AG04450 (cell line): ENCODE measurements around the gene EXOSC6. TPM values are rescaled to one million over a fixed set of nuclear protein-coding genes. Genes with fewer than 3 reads are reported as not detected.
"Not testable (repeated sequence)": the region's sequence is repeated elsewhere in the genome, so short reads cannot be mapped to it uniquely, and the experiment has no call there.

ENCODE experiments used
- CTCF ChIA-PET: fragments of 300-600, 350-600 bp; formaldehyde crosslinking; extraction: SDS; loops from one replicate; lab custom pipeline; 2022; ENCODE audit warnings: antibody characterized with exemption, inconsistent platforms; lab: Charles Lee
- POLR2A ChIA-PET: fragments of 350-600 bp; formaldehyde crosslinking; extraction: SDS; loops from one replicate; lab custom pipeline; 2021; ENCODE audit warnings: antibody characterized with exemption, inconsistent platforms; lab: Yijun Ruan, JAX
- DNase-seq: peaks from one replicate; pipeline ENCODE4 v3.0.0-alpha.2; 2011; ENCODE audit warnings: low read depth, low spot score
- H3K27ac ChIP-seq: one replicate; pipeline ENCODE4 v1.5.1; 2012; ENCODE audit warnings: low read depth, low read length, control low read depth
- H3K27me3 ChIP-seq: one replicate; pipeline ENCODE4 v1.6.0; 2012; ENCODE audit warnings: low read length; ENCODE audit not compliant: control insufficient read depth, insufficient read depth
- H3K4me3 ChIP-seq: 2 replicates; pipeline ENCODE4 v1.5.1; 2011; ENCODE audit warnings: mild to moderate bottlenecking, low read depth, low read length, control low read depth
- H3K9me3 ChIP-seq: 2 replicates; pipeline ENCODE4 v1.5.1; 2012; ENCODE audit warnings: low read length; ENCODE audit not compliant: control insufficient read depth, insufficient read depth
- polyA plus RNA-seq: library from polyadenylated mRNA; depleted of rRNA; stranded (reverse); fragments of >200 nt; gene quantifications from 2 replicates; pipeline ENCODE4 v1.2.3, GENCODE V29; 2011

EXOSC6 gene
- polyA plus RNA-seq, 1 experiment, result 8.5 TPM

DNA sequence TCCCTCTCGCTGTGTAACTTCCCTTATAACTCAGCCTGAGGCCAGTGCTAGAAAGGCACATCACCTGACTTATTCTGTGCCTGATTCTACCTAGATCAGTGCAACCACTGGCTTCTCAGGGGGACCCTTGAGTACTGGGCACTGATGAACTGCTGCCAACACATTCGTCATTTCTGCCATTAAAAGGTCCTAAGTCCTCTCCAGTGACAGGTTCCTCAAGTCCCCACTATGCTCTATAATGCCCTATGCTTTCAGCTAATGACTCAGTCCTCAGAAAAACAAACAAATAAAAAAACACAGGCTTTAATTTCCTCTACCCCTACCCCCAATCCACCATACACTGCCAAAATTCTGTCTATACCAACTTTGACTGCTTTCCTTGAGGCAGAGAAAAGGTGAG is 28.5 kb downstream of the EXOSC6 start:
- H3K9me3 ChIP-seq, DNase-seq, H3K4me3 ChIP-seq, H3K27ac ChIP-seq, H3K27me3 ChIP-seq, POLR2A ChIA-PET, CTCF ChIA-PET: not testable (repeated sequence)

DNA sequence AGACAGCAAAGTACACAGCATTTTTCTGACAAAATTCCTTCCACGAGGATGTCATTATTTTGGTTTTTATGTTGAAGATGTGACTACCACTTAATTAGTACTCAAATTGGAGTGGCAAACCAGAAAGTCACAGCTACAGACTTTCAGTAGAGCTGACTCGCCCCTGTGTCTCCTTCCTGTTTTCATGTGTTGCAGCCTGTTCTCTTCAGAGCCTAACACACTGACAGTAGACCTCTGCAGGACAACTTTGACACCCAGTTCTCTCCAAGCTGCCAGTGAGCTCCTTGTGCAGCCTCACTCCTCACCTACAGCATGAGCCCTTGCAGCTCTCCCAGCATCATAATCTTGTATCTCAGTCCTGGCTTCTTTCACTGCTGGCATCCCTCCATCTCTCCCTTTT is 29.2 kb downstream of the EXOSC6 start:
- H3K27me3 ChIP-seq, H3K4me3 ChIP-seq, H3K27ac ChIP-seq, H3K9me3 ChIP-seq, CTCF ChIA-PET, POLR2A ChIA-PET, DNase-seq: not testable (repeated sequence)

GRCh38 chr16:70218586-70218985 is 33.2 kb downstream of the EXOSC6 start:
- POLR2A ChIA-PET, H3K4me3 ChIP-seq, H3K27me3 ChIP-seq, H3K9me3 ChIP-seq, H3K27ac ChIP-seq, DNase-seq: not testable (repeated sequence)
- CTCF ChIA-PET, result interaction anchor here (0.7 kb wide), 1 partner anchor 113 kb away, joined by 4 read pairs; no protein-coding TSS in a partner anchor

DNA sequence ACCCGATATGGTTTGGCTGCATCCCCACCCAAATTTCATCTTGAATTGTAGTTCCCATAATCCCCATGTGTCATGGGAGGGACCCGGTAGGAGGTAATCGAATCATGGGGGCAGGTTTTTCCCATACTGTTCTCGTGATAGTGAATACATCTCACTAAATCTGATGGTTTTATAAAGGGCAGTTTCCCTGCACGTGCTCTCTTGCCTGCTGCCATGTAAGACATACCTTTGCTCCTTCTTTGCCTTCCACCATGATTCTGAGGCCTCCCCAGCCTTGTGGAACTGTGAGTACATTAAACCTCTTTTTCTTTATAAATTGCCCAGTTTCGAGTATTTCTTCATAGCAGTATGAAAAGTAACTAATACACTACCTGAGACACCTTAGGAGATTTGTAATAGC is 45.4 kb downstream of the EXOSC6 start:
- DNase-seq, CTCF ChIA-PET, H3K4me3 ChIP-seq, H3K27me3 ChIP-seq, POLR2A ChIA-PET, H3K9me3 ChIP-seq, H3K27ac ChIP-seq: not testable (repeated sequence)

DNA sequence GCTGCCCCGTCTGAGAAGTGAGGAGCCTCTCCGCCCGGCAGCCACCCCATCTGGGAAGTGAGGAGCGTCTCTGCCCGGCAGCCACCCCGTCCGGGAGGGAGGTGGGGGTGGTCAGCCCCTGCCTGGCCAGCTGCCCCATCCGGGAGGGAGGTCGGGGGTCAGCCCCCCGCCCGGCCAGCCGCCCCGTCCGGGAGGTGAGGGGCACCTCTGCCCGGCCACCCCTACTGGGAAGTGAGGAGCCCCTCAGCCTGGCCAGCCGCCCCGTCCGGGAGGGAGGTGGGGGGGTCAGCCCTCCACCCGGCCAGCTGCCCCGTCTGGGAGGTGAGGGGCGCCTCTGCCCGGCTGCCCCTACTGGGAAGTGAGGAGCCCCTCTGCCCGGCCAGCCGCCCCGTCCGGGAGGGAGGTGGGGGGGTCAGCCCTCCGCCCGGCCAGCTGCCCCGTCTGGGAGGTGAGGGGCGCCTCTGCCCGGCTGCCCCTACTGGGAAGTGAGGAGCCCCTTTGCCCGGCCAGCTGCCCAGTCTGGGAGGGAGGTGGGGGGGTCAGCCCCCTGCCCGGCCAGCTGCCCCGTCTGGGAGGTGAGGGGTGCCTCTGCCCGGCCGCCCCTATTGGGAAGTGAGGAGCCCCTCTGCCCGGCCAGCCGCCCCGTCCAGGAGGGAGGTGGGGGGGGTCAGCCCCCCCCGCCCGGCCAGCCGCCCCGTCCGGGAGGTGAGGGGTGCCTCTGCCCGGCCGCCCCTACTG is 46.9 kb downstream of the EXOSC6 start:
- H3K4me3 ChIP-seq, H3K9me3 ChIP-seq, POLR2A ChIA-PET, DNase-seq, CTCF ChIA-PET, H3K27me3 ChIP-seq, H3K27ac ChIP-seq: not testable (repeated sequence)

GRCh38 chr16:70204010-70204409 is 47.7 kb downstream of the EXOSC6 start:
- DNase-seq, H3K27me3 ChIP-seq, H3K9me3 ChIP-seq, H3K27ac ChIP-seq, H3K4me3 ChIP-seq, POLR2A ChIA-PET, CTCF ChIA-PET: not testable (repeated sequence)

DNA sequence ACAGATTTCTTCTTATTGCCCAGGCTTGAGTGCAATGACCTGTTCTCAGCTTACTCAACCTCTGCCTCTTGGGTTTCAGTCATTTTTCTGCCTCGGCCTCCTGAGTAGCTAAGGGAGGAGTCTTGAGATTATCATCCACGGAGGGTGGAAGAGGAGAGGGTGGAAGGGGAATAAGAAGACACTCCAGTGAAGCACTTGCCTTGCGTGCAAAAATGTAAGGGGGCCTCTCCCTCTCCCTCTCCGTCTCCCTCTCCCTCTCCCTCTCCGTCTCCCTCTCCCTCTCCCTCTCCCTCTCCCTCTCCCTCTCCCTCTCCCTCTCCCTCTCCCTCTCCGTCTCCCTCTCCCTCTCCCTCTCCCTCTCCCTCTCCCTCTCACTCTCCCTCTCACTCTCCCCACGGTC is 48.2 kb downstream of the EXOSC6 start:
- POLR2A ChIA-PET, H3K27ac ChIP-seq, CTCF ChIA-PET, H3K9me3 ChIP-seq, DNase-seq, H3K27me3 ChIP-seq, H3K4me3 ChIP-seq: not testable (repeated sequence)

GRCh38 chr16:70200063-70200462 is 51.7 kb downstream of the EXOSC6 start:
- CTCF ChIA-PET, H3K4me3 ChIP-seq, POLR2A ChIA-PET: not testable (repeated sequence)

GRCh38 chr16:70199170-70199569 is 52.6 kb downstream of the EXOSC6 start:
- CTCF ChIA-PET, DNase-seq, H3K9me3 ChIP-seq, H3K27ac ChIP-seq, H3K27me3 ChIP-seq, H3K4me3 ChIP-seq, POLR2A ChIA-PET: not testable (repeated sequence)

More at GRCh38 chr16:70200063-70200462, 51.7 kb downstream of the EXOSC6 start:
- H3K9me3 ChIP-seq, H3K27ac ChIP-seq, H3K27me3 ChIP-seq, DNase-seq: not testable (repeated sequence)

DNA sequence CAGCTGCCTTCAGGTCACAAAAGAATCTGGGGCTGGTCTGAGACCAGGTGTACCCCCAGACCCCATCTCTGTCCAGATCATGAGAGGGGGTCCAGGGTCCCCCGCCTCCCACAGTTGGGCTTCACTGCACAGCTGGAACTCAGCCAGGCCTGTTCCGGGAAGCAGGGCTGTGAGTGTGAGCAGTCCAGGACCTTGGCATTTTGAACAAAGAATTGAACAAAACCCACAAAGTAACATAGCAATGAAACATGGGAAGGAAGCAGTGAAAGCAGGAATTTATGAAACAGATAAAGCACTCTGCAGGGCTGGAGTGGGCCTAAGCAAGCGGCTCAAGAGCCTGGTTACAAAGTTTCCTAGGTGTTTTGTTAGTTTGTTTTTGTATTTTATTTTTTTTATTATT is 53.1 kb downstream of the EXOSC6 start:
- H3K9me3 ChIP-seq, CTCF ChIA-PET, H3K27ac ChIP-seq, POLR2A ChIA-PET, H3K27me3 ChIP-seq, DNase-seq, H3K4me3 ChIP-seq: not testable (repeated sequence)

DNA sequence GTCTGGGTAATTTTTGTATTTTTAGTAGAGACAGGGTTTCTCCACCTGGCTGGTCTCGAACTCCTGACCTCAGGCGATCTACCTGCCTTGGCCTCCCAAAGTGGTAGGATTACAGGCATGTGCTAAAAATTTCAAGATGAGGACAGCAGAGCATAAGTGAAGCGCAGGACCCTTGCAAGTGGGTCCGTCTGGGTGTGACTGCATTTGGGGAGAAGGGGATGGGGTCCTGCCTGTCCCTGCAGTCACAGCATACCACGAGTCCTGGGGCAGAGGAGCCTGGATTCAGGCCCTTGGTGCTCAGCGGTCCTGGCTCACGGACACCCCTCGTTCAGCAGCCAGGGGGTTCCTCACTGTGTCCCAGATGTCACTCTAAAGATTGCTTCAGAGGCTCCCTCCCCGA is 53.5 kb downstream of the EXOSC6 start:
- POLR2A ChIA-PET, H3K27me3 ChIP-seq, DNase-seq, H3K9me3 ChIP-seq, H3K4me3 ChIP-seq, H3K27ac ChIP-seq, CTCF ChIA-PET: not testable (repeated sequence)

DNA sequence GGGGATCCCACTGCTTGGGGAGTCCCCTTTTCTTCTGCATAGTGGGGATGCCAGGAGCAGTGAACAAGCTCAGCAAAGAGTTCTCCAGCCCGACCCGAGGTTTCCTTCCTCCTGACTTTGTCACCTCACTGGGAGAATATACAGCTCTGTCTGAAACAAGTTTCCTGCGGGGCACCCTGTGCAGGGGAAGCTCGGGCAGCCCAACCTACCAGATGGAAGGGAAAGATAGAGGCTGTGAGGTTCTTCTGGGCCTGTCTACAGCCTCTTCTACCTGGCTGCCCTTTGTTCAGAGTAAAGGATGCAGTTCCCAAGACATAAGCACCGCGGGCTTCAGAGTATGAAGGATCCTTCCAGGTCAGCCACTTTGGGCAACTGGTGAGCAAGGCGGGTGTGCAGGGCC is 54.1 kb downstream of the EXOSC6 start:
- H3K27ac ChIP-seq, CTCF ChIA-PET: not testable (repeated sequence)

More for the DNA sequence above, 54.1 kb downstream of the EXOSC6 start:
- H3K4me3 ChIP-seq, DNase-seq, POLR2A ChIA-PET, H3K9me3 ChIP-seq, H3K27me3 ChIP-seq: not testable (repeated sequence)
